Panc1 (cell line): ENCODE measurements around the gene ITSN2.

Source experiments
- CTCF ChIP-seq: fragments of 450-650 bp; IDR thresholded peaks from 2 replicates; pipeline ENCODE4 v1.5.1; 2017; ENCODE audit warnings: mild to moderate bottlenecking
- POLR2AphosphoS5 ChIP-seq: IDR thresholded peaks from 2 replicates; pipeline ENCODE4 v1.6.1; 2012; ENCODE audit warnings: mild to moderate bottlenecking, low read depth, low read length, moderate library complexity
- TF ChIP-seq, protein P1 (sequence below), 2 experiments: IDR thresholded peaks; 2 replicates each; pipeline ENCODE4 v1.6.1; 2011 to 2012; ENCODE audit warnings: low read depth in 2 of 2, control low read depth in 1 of 2, low read length in 1 of 2, mild to moderate bottlenecking in 1 of 2, moderate library complexity in 1 of 2; ENCODE audit not compliant: insufficient read depth in 1 of 2

DNA sequence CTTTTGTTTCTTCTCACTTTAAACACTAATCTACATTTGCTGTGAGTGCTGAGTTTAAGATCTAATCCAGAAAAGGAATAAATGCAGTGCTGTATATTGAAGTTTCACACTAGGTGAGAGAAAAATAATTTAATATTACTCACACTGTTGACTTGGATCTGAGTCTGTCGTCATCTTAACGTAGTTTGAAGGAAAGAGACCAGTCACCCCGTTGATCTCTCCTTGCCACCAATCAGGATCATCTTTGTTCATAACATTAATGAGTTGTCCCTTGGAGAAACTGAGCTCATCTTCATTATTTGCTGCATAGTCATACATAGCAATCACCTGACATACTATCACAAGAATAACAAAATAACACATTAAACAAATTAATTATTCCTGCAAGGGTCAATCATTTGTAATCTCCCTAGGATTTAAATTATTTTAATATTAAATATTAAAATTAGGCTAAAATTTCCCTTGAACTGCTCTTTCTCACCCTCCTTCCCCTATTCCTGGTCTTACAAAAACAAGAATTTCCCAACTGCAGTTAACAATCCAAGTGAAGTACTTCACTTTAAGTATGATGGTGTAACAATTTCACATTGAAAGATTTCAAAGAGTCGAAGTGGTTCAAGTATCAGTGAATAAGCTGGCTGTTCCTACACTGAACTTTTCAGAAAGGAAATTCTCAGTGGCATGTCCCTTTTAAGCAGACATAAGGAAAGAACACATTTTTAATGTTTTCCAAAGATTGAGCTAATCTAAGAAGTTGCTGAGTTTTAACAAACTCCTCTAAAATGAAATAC is 114.2 kb downstream of the ITSN2 start:
- TF ChIP-seq CTCF (no peak), POLR2AphosphoS5 (no peak)
- TF ChIP-seq, protein P1, sequence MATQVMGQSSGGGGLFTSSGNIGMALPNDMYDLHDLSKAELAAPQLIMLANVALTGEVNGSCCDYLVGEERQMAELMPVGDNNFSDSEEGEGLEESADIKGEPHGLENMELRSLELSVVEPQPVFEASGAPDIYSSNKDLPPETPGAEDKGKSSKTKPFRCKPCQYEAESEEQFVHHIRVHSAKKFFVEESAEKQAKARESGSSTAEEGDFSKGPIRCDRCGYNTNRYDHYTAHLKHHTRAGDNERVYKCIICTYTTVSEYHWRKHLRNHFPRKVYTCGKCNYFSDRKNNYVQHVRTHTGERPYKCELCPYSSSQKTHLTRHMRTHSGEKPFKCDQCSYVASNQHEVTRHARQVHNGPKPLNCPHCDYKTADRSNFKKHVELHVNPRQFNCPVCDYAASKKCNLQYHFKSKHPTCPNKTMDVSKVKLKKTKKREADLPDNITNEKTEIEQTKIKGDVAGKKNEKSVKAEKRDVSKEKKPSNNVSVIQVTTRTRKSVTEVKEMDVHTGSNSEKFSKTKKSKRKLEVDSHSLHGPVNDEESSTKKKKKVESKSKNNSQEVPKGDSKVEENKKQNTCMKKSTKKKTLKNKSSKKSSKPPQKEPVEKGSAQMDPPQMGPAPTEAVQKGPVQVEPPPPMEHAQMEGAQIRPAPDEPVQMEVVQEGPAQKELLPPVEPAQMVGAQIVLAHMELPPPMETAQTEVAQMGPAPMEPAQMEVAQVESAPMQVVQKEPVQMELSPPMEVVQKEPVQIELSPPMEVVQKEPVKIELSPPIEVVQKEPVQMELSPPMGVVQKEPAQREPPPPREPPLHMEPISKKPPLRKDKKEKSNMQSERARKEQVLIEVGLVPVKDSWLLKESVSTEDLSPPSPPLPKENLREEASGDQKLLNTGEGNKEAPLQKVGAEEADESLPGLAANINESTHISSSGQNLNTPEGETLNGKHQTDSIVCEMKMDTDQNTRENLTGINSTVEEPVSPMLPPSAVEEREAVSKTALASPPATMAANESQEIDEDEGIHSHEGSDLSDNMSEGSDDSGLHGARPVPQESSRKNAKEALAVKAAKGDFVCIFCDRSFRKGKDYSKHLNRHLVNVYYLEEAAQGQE (IDR thresholded peaks at IDR 0.05; ENCODE audit: insufficient read depth in 1 of 2, low read depth in 2 of 2, low read length in 1 of 2), result no peak
